HG02623 (cell line): Measurements from ENCODE around the gene ARMC8.

Experiments used
- ATAC-seq: cut with Tn5 transposase; IDR thresholded peaks from one replicate; pipeline ENCODE4 v1.9.1; 2021; ENCODE audit warnings: moderate library complexity; ENCODE audit not compliant: unreplicated experiment

The ARMC8 gene

DNA sequence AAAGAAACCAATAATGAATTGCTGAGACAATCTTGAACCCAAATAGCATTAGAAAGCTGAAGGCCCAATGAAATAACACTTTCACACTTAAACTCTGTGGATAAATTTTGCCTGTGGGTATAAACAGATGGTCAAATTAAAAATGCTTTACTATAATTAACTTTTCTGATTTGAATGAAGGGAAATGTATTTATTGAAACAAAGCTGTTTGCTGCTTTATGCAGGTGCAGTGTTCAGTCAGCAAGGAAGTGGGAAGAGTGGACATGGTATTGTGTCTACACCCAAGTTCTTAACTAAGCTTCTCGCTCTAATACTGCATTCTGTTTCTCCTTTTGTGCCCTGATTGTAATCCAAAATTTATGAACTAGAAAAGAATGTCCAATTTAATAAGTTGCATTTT lies 110.8 kb downstream of the ARMC8 start:
- ATAC-seq = no peak

GRCh38 chr3:138300647-138301046 lies 113.5 kb downstream of the ARMC8 start:
- no peak for ATAC-seq

DNA sequence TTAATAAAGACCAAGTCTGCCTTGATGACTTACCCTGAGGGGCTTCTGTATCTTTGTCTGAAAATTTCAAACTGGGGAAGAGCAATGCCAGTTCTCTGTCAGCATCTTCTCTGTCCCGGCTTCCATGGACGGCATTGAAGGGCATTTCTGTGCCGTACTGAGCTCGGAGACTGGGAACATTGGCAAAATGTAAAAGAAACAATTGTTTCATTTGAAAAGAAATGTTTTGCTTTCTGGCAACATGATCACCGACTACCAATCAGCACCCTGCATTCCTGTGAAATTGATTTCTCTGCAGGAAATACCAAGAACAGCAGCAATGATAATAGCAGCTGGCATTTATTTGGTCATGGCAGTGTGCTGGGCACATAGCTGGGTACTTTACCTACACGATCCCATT lies 116.4 kb downstream of the ARMC8 start:
- no peak for ATAC-seq

GRCh38 chr3:138307899-138308298 lies 120.8 kb downstream of the ARMC8 start:
- ATAC-seq = no peak

DNA sequence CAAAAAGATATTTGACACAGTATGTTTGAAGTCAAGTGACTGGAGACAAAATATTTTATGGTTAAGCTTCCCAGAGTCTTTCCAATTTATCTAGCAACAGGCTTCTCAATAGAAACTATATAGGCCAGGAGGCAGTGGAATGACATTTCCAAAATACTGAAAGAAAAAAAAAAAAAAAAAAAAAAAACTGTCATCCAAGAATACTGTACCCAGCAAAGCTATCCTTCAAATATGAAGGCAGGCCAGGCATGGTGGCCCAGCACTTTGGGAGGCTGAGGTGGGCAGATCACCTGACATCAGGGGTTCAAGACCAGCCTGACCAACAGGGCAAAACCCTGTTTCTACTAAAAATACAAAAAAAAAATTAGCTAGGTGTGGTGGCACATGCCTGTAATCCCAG lies 121.7 kb downstream of the ARMC8 start:
- ATAC-seq = no peak

- ATAC-seq = no peak
Measured at GRCh38 chr3:138310494-138310893, 123.4 kb downstream of the ARMC8 start.

DNA sequence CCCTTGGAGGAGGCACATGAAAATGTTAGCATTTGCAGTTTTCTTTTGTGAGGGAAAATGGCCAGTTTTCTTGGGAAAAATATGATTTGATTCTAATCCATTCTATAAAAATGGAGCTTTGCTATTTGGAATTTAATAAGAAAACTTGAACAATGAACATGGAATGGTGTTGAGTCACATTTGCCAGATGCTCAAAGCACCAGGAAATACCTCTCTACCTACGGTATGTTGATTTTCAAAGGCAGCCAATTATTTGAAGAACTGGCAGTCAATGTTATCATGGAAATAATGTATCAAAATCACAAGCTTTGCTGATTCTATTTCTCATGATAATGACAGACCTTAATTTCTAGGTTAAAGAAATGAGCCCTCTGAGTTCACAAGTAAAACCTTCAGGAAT lies 127.7 kb downstream of the ARMC8 start:
- ATAC-seq = no peak

DNA sequence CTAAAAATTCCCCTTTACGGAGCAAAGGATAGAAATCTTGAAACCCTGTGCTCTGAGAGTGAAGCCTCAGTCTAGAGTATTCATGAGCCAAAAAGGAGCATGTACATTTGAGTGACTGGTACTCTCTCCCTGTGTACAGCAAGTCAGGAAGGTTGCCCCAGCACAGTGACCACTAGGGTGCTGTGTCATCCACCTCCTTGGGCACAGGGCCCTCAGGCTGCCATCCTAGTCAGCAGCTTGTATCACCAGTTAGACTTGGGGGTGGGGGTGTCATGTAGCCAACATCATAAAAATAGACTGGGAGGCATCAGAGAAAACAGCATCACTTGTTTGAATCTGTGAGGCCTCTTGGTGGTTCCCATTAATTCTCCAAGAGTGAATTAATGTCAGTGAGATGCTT lies 130.6 kb downstream of the ARMC8 start:
- no peak for ATAC-seq

DNA sequence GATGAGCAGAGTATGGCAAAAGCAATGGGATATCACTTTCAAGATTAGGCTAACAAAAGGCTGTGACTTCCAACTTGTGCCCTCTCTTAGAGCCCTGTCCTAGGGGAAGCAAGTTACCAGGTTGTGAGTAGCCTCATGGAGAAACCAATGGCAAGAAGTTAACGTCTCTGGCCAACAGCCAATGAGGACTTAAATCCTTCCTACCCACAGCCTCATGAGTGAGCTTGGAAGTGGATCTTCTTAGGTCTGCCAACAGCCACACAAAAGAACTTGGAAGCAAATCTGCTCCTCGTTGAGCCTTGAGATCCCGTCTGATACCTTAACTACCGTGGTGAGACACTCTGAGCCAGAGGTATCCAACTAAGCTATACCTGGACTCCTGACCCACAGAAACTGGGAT lies 136.9 kb downstream of the ARMC8 start:
- ATAC-seq = no peak

GRCh38 chr3:138325990-138326389 lies 138.9 kb downstream of the ARMC8 start:
- ATAC-seq = no peak

DNA sequence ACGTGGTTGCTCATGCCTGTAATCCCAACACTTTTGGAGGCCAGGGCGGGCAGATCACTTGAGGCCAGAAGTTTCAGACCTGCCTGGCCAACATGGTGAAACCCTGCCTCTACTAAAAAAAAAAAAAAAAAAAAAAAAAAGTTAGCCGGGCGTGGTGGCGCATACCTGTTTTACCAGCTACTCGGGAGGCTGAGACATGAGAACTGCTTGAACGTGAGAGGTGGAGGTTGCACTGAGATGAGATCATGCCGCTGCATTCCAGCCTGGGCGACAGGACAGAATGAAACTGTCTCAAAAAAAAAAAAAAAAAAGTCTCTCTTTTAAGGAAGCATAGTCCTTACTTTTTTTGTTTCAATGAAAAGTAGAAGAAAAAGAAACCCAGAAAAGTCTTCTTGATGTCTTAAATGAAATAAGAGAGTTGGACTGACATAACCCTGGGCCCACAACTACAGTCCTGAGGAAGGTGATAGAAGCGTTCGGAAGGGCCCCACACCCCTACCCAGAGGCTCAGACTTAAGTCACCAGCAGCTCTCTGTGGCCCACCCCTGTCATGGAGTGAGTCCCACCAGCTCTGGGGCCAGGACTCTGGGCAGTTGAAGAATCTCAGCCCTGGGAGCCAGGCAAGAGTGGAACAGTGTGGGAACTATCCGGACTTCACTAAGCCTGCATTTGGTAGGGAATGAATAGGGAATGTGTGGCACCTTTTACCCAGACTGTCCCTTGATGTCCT lies 139.9 kb downstream of the ARMC8 start:
- no peak for ATAC-seq

DNA sequence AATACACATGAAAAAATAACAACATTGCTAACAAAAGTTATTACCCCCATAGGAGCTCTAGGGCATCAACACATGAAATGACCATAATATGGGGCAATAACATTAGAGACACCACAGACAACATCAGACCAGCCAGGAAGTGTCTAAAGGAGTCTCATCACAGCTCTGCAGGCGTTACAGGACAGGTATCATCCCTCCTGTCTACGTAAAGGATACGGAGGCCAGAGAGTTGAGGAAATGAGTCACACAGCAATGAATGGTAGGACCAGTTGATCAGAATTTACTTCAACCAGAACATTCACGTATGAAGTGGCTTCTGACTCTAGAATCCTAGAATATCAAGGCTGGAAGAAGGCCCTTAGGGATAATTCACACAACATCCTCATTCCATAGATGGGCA lies 140.7 kb downstream of the ARMC8 start:
- ATAC-seq = no peak

DNA sequence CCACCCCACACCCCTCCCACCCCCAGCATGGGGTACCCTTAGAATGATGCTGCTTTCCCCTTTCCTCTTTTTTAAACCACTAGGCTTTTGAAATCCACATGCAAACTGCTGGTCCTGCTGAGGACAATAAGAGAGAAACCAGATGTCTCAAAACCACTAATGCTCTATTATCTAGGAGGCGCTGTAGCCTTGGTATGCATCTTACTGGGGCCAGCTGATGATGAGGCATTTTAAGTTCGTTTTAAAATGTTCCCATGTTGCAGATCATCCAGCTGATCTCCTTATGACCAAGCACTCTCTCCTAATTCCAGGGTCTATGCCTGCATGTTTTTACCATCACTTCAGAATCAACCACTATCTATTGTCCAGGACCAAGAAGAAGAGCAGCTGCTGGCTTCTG lies 141.2 kb downstream of the ARMC8 start:
- no peak for ATAC-seq

GRCh38 chr3:138329127-138329983 lies 142.3 kb downstream of the ARMC8 start, which contains the start of gene NME9:
TSS of gene NME9 (minus strand) at chr3:138329851. CDS start at chr3:138329335, 516 bp downstream.
- ATAC-seq = peak; percentile 77

- no peak for ATAC-seq
Measured at GRCh38 chr3:138329984-138330293, 142.8 kb downstream of the ARMC8 start.

- ATAC-seq = no peak
Measured at GRCh38 chr3:138331143-138331894, 144.2 kb downstream of the ARMC8 start.

GRCh38 chr3:138332472-138333073 lies 145.5 kb downstream of the ARMC8 start:
- ATAC-seq = no peak

GRCh38 chr3:138334608-138335007 lies 147.5 kb downstream of the ARMC8 start:
- no peak for ATAC-seq

GRCh38 chr3:138336454-138336999 lies 149.4 kb downstream of the ARMC8 start:
- ATAC-seq = no peak

- no peak for ATAC-seq
Measured at GRCh38 chr3:138338244-138338643, 151.1 kb downstream of the ARMC8 start.

GRCh38 chr3:138338811-138339210 lies 151.7 kb downstream of the ARMC8 start:
- no peak for ATAC-seq
